ENCODE data around the gene C11orf24. TPM values are rescaled to one million over a fixed set of nuclear protein-coding genes. Genes with fewer than 3 reads are reported as not detected.
"Not testable (repeated sequence)": the region's sequence is repeated elsewhere in the genome, so short reads cannot be mapped to it uniquely, and the experiment has no call there.

Gene C11orf24
- total RNA-seq, 6 experiments from 2014 or later = 39.4 to 70.9 (median 62.4) TPM

DNA sequence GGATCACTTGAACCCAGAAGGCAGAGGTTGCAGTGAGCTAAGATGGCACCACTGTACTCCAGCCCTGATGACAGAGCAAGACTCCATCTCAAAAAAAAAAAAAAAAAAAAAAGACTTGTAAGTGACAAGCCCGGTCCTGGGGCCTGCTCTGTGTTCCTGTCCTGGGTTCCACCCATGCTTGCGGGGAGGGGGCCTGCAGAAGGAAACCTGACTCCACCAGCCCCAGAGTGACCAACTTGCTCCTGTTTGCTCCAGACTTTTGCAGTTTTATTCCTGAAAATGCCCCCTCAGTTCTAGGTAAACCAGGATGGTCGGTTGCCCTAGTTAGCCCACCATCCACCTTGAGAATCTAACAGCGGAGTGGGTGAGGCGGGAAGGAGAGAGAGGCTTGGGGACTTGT is 30.5 kb upstream of the C11orf24 start:
- 90% methylated on average over 2 of the region's 5 CpGs for WGBS (ENCODE audit: insufficient coverage, low coverage, low lambda C conversion rate, missing lambda C conversion rate)
- Histone ChIP-seq H3K27me3 (no peaks in the 10 kb centered on the region), H3K4me1 (peaks cover 3 to 31% (median 6%) of the 10 kb centered on the region in 4 donors), H3K27ac (no peak overlapping the region), H3K36me3 (no peaks in the 10 kb centered on the region), H3K4me3 (no peak overlapping the region), H3K9me3 (no peaks in the 10 kb centered on the region)
- no peak for ATAC-seq
- intact Hi-C loops (cut with DNase I) = loop anchor here in 1 of 2 donors (10.0 kb wide), 1 partner anchor 83 kb away; no protein-coding TSS in a partner anchor
- peak in 1 of 3 donors; percentile 15 for DNase-seq
- TF ChIP-seq, protein P1, sequence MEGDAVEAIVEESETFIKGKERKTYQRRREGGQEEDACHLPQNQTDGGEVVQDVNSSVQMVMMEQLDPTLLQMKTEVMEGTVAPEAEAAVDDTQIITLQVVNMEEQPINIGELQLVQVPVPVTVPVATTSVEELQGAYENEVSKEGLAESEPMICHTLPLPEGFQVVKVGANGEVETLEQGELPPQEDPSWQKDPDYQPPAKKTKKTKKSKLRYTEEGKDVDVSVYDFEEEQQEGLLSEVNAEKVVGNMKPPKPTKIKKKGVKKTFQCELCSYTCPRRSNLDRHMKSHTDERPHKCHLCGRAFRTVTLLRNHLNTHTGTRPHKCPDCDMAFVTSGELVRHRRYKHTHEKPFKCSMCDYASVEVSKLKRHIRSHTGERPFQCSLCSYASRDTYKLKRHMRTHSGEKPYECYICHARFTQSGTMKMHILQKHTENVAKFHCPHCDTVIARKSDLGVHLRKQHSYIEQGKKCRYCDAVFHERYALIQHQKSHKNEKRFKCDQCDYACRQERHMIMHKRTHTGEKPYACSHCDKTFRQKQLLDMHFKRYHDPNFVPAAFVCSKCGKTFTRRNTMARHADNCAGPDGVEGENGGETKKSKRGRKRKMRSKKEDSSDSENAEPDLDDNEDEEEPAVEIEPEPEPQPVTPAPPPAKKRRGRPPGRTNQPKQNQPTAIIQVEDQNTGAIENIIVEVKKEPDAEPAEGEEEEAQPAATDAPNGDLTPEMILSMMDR (IDR thresholded peaks at IDR 0.05) = no peak
- no peak for TF ChIP-seq POLR2A (IDR thresholded peaks at IDR 0.05)

DNA sequence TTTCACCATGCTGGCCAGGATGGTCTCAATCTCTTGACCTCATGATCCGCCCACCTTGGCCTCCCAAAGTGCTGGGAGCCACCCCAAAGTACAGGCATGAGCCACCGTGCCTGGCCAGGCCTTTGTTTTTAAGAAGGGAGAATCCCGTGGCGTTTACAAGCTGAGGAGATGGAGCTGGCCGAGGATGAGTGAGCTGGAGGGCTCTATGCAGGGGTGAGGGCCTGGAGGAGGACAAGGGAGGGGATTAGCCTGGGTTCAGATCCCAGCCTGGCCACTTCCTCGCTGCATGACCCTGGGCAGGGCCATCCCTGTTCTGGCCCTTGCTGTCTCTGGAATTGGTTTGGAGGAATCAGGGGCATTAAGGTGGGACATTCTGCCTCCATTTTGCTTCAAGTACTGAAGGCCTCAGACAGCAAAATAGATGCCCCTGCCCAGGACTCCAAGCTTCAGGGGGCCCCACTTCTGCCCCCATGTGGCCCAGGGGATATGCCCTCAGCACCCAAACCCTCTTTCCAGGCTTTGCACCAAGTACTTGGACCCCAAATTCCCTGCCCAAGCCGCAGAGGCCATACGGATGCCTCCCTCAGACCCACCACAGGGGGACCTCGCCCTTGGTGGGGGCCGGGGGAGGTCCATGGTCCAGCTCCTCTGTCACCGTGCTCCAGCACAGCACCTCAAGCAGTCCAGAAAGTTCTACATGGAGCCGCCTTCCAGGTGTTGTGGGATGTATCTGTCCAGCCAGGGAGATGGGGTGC is 28.5 kb upstream of the C11orf24 start:
- peak in 1 of 3 donors; percentile 19 for DNase-seq
- no peak for TF ChIP-seq POLR2A (IDR thresholded peaks at IDR 0.05)
- TF ChIP-seq, protein P1 (IDR thresholded peaks at IDR 0.05) = no peak
- Histone ChIP-seq H3K4me3 (no peak overlapping the region), H3K27me3 (no peaks in the 10 kb centered on the region), H3K36me3 (no peaks in the 10 kb centered on the region), H3K4me1 (peaks cover 3 to 39% (median 10%) of the 10 kb centered on the region in 4 donors), H3K27ac (no peak overlapping the region), H3K9me3 (no peaks in the 10 kb centered on the region)
- no CpG with 5 or more reads among the region's 12 CpGs for WGBS (ENCODE audit: insufficient coverage, low coverage, low lambda C conversion rate, missing lambda C conversion rate)
- intact Hi-C loops (cut with DNase I) = loop anchor here in 1 of 2 donors (10.0 kb wide), 1 partner anchor 85 kb away; no protein-coding TSS in a partner anchor
- no peak for ATAC-seq

DNA sequence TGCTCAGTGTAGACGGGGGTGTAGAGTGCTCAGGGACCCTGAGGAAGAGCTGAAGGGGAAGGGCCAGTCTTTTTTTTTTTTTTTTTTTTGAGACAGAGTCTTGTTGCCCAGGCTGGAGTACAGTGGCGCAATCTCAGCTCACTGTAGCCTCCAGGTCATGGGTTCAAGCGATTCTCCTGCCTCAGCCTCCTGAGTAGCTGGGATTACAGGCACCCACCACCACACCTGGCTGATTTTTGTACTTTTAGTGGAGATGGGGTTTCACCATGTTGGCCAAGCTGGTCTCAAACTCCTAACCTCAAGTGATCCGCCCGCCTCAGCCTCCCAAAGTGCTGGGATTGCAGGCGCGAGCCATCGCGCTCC is 27.7 kb upstream of the C11orf24 start:
- Histone ChIP-seq H3K4me1 (peaks cover 3 to 39% (median 10%) of the 10 kb centered on the region in 4 donors), H3K27ac (peak overlapping the region in 2 of 3 donors; percentile 97 to 98)
- H3K4me3 ChIP-seq, ATAC-seq, H3K27me3 ChIP-seq, H3K36me3 ChIP-seq, H3K9me3 ChIP-seq: not testable (repeated sequence)
- intact Hi-C loops (cut with DNase I) = loop anchor here (5.0 to 10.0 kb wide), 2 partner anchors 42 to 85 kb away; partner anchors contain the start of gene KMT5B (in 1 of the 2)
- peak in 1 of 3 donors; percentile 3 for DNase-seq
- WGBS (ENCODE audit: insufficient coverage, low coverage, low lambda C conversion rate, missing lambda C conversion rate) = no CpG with 5 or more reads among the region's 9 CpGs

DNA sequence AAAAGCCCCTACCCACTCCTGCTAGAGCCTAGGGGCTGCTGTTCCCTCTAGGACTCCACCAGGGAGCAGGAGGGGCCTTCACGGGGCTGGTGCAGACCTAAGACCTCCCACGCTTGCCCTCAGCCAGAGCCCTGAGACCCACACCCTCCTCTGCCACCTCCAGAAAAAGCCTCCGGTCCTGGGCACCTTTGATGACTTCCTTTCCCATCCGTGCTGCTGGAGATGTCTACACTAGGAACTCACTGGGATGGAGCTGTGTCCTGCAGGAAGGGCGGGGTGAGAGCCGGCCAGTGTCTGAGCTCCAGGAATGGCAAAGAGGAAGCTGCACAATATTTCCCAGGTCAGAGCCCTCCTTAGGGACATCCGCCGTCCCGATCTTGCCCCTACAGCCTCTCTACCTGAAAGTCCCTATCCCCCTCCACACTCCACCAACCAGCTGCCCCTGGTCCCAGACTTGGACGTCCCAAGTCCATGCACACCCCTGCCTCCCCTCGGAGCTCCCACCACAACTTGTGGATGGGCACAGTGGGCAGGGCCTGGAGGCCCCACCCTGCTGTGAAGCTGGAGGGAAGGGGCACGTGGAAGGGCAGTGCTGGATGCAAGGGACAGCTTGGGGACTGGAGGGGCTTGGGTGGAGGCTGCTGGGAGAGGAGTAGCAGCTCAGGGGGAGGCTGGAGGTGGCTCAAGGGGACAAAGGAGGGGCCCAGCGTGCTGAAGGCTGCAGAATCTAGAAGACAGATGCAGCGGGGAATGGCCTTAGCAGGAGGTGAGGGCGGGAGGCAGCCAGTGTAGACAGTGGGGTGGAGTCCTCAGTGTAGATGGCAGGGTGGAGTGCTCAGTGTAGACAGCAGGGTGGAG is 27.1 kb upstream of the C11orf24 start:
- intact Hi-C loops (cut with DNase I) = loop anchor here (5.0 to 10.0 kb wide), 2 partner anchors 42 to 84 kb away; partner anchors contain the start of gene KMT5B (in 1 of the 2)
- H3K27ac ChIP-seq = peak overlapping the region; percentile 87 to 98 (median 97)
- 50% methylated on average over 7 of the region's 15 CpGs for WGBS (ENCODE audit: insufficient coverage, low coverage, low lambda C conversion rate, missing lambda C conversion rate)

More for the DNA sequence above, 27.1 kb upstream of the C11orf24 start:
- ATAC-seq = peak; percentile 26 to 42 (median 30)
- Histone ChIP-seq H3K9me3 (no peaks in the 10 kb centered on the region), H3K27me3 (no peaks in the 10 kb centered on the region), H3K4me3 (peak overlapping the region; percentile 16 to 45 (median 38)), H3K4me1 (peaks cover 3 to 39% (median 10%) of the 10 kb centered on the region in 4 donors), H3K36me3 (no peaks in the 10 kb centered on the region)
- TF ChIP-seq, protein P1 (IDR thresholded peaks at IDR 0.05) = no peak
- no peak for TF ChIP-seq POLR2A (IDR thresholded peaks at IDR 0.05)
- DNase-seq = peak in 2 of 3 donors; percentile 47 to 60

All from right lobe of liver (tissue), 6 donors.